ENCODE results near the gene MTHFD1L.

MTHFD1L gene

DNA sequence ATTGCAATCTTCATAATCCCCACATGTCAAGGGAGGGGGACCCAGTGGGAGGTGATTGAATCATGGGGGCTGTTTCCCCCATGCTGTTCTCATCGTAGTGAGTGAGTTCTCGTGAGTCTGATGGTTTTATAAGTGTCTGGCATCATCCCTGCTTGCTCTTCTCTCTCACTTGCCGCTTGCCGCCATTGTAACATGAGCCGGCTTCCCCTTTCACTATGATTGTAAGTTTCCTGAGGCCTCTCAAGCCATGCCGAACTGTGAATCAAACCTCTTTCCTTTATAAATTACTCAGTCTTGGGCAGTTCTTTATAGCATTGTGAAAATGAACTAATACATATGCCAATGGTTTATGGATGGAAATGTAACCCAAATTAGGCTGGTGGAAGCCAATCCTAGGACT is 264.8 kb downstream of the MTHFD1L start:
- DNase-seq: no peak

DNA sequence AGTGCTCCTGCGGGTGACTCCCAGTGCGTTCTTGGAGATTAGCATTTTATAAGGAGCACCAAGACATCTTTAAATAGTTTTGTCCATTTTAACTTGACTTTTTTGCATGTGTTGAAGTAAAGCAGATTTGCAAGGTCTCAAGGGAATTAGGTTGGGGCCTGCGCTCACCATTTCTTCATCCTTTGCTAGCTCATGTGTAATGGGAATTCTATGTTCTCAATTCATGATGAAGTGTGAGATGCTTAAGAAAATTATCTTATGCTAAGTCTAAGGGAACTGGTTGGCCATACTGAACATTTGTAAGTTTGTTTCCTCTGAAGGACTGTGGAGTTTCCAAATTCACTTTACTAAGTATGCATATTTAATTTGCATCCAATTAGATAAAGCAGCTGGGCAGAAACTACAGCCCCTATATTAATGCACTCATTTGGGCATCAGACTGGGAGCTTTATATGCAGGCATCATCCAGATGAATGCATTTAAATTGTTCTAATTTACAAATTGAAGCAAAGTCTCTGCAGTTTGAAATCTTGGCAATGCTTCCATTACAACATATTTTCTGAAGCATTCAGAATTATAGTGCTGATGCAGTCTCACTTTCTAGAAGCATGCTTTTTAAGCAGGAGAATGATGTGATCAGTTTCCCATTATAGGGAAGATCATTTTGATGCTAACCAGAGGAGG is 266.0 kb downstream of the MTHFD1L start:
- DNase-seq: no peak

DNA sequence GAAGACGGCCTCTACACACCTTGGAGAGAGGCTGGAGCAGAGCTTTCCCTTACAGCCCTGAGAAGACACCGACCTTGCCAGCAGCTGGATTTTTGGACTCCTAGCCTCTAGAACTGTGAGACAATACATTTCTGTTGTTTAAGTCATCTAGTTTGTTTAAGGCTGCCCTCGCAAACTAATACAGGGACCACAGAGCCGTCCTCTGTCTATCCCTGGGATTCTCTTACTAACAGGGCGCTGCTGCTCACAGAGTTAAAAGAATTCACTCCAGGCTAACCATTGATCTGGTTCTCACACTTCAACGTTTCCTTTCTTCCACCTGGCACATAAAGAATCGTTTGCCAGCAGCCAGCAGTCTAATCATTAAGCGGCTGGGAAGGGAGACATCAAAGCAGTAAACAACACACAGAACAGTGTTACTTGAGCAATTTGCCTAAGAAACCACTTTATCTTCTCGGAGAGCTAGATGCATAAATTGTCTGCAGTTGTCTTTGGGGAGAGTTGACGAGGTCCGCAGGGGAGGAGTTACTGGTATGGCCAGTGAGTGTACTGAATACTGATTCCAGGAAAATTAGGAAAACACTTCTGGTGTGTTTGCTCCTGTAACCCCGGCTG is 270.7 kb downstream of the MTHFD1L start:
- DNase-seq: no peak

DNA sequence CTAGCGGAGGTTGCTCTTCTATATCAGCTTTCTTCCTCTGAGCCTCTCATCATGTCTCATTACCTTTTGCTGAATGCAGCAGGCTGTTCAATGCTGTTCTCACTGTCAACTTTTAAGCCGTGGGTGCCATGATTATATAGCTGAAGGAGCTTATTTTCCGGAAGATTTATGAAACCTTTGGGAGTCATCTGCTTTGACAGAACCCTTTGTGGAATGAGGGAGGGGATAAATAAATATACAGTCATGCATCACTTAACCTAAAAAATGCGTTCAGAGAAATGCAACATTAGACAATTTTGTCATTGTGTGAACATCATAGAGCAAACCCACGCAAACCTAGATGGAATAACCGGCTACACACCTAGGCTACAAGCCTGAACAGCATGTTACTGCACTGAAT is 272.0 kb downstream of the MTHFD1L start:
- no peak for DNase-seq

DNA sequence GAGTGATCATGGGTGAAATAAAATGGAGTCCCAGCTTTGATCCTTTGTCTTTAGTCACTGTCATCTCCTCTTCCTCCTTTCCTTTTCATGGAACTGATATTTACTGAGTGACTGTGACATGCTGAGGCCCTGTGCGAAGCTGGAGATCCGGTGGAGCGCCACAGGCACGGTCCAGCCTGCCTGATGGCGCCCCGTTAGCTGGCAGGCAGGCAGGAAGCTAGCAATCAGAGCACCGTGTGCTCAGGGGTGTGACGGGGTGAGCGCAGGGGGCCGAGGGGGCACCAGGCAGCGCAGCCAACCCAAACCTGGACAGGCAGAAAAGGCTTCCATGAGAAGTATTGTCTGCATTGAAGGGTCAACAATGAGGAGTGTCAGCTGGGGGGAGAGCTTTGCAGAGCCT is 274.0 kb downstream of the MTHFD1L start:
- DNase-seq: no peak

DNA sequence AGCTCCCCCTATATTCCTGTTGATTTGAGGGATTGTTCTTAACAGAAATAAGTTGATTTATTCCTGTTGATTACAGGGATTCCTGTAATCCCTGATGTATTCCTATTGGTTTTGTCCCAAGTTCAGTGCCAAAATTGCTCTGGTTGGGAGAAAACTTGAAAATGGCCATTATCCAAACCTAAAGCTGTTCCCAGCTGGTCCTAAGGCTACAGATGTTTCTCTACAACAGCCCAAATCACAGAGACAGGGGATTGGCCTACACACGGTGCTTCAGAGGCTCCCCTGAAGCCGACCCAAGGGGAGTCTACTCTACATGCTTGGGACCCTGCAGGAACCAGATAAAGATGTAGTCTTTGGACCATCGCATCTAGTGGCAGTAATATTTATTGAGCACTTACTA is 275.3 kb downstream of the MTHFD1L start:
- DNase-seq: no peak

DNA sequence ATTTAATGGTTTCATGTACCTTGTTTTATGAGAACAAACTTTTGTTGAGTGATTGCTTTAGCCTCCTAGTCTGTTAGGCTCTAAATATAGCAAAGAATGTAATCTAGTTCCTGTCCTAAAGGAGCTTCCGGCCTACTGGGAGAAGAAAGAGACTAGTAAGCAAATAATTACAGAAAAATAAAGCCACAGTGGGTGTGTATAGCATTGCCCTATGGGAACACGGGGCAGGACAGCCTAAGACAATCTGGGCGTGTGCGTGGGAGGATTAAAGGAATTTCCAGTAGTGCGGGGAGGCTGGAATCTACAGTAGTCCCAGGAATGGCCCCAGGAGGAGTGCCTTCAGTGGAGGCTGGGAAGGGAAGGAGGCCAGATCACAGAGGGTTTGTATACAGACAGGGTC is 276.2 kb downstream of the MTHFD1L start:
- DNase-seq: no peak

DNA sequence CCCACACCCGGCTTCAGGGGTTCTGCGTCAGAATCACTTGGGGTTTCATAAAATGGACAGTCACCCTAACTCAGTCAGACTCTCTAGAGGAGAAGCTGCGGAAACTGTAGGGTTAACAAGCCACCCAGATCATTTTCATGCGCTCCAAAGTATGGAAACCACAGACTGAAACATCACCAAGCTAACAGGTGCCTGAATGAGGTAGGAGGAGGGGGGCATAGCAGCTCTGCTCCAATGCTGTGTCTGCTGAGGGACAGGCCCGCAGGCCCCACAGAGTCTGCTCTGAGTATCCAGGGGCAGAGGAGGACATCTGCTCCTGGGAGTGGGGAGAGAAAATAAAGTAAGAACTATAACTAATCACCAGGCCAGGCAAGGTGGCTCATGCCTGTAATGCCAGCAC is 277.2 kb downstream of the MTHFD1L start:
- no peak for DNase-seq

DNA sequence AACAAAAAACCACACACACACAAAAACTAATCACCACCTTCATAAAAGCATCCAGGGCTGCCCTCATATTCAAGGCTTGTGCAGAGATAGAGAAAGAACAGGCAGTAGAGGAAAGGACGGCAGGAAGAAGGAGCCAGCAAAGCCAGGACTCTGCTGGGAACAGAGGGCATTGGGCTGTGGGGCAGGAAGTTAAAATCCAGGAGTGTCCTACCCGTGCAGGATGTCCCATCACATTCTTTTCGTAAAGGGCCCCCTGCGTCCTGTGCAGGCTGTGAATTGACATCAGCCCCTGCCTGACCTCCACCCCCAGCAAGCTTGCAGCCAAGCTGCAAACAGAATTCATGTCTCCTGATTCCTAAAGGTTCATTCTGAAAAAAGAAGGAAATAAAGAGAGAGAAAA is 277.8 kb downstream of the MTHFD1L start:
- no peak for DNase-seq

DNA sequence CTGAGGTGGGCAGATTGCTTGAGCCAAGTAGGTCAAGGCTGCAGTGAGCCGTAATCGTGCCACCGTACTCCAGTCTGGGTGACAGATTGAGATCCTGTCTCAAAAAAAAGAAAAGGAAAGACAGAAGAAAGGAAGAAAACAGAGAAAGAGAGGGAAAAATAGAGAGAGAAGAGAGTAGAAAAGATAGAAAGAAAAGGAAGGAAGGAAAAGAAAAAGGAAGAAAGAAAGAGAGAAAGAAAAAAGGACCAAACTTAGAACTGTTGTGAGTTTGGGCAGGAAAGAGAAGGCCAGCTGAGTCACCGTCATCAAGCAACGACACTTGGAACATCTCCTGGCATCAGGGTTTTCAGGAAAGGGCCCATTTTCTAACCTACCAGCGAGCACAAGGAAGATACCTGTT is 278.3 kb downstream of the MTHFD1L start:
- DNase-seq: no peak

DNA sequence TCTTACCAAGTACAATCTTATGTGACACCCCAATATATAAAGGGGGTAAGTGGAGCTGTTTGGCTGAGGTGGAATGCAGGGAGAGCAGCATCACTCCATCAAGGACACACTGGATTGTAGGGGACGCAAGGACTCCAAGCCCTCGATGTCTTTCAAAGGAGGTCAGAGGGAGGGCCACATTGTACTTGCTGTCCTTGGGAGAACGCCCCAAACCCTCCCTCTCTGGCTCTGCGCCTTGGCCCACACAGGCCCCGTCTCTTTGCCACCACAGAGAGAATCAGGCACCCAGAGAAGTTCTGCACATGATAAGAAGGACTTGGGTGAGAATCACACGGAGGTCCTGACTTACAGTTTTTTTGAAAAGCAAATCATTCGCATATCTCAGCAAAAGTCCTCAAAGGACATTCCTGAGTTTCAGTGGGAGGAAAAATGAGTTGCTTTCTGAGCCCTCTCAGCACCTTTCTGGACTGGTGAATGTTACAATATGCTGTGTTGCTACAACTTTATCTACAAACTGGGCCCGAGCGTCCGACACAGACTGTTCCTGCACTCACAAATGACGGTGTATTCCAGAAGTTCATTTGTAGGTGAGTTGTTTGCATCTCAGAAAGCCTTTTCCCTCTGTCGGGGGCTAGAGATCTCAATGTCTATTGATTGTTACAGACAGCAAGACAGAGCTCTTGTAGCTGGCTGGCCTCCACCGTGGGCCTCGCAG is 281.8 kb downstream of the MTHFD1L start:
- DNase-seq: no peak

DNA sequence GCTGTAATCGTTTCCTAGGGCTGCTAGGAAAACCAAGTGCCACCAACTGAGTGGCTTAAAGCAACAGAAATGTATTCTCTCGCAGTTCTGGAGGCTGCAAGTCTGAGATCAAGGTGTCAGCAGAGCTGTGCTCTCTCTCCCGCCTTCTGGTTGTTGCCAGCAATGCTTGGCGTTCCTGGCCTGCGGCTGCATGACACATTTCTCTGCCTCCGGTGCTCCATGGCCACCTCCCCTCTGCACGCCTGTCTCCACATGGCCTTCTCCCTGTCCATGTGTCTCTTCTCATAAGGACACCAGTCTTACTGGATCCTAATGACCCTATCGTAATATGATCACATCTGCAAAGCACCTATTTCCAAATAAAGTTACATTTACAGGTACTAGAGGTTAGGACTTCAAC is 282.6 kb downstream of the MTHFD1L start:
- DNase-seq: no peak

DNA sequence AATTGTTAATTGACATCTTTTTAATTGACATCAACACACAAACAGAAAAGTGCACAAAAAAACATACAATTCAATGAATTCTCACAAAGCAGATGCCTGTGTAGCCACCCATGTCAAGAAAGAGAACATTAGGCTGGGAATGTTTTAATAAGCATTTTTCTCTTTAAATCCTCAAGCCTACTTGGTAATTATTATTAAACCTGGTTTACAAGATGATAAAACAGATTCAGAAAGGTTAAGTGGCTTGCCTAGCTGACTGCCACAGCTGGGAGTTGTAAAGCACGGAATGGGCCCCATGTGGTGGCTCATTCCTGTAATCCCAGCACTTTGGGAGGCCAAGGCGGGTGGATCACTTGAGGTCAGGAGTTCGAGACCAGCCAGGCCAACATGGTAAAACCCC is 284.3 kb downstream of the MTHFD1L start:
- DNase-seq: no peak
